Measurements from ENCODE around the gene PLSCR4.
"Not testable (repeated sequence)": the region's sequence is repeated elsewhere in the genome, so short reads cannot be mapped to it uniquely, and the experiment has no call there.

PLSCR4 gene, protein sequence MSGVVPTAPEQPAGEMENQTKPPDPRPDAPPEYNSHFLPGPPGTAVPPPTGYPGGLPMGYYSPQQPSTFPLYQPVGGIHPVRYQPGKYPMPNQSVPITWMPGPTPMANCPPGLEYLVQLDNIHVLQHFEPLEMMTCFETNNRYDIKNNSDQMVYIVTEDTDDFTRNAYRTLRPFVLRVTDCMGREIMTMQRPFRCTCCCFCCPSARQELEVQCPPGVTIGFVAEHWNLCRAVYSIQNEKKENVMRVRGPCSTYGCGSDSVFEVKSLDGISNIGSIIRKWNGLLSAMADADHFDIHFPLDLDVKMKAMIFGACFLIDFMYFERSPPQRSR

DNA sequence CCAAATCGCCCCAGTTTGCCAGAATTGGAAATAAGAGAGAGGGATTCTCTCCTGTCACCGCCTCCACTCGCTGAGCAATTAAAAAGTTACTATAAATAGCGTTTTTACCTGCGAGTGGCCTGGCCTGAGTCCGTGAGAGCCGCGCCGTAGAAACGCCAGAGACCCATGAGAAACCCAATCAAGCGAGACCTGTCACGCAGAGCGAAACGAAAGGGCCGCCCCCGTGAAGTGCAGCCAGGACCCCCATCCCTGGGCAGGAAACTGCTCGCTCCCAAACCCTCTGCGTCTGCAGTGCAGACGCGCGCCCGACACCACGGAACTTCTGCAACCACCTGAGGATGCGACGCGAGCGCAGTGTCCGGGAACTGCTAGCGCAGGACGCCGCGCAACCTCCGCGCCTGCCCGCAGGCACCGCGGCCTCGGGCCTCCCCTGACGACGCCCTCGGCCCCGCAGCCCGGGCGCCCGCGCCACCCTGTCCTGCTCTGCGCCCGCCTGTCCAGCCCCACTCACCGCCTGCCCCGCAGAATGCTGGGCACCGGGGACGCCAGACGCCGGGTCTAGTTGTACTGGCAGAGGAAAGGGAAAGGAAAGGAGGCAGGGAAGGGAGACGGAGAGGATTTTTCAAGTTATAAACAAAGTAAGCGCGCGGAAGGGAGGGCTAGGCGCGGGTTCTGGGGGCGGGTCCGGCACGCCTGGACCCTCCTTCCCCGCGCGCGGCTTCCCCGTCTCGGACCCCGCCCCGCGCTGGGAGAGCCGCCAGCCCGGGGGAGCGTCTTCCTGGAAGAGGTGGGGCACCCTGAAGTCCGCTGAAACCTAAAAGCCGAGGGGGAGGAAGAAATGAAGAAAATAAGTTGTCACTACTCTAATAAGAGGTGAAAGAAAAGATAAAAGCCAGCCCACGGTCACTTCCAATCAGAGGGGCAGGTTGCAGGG lies at the start of gene PLSCR4:
Gene PLSCR4 (minus strand): TSS at position 657 of the 934 bp plus-strand sequence. CDS start 29,034 bp downstream, outside the sequence.
- DNase-seq (ENCODE audit: low read depth): no peak

DNA sequence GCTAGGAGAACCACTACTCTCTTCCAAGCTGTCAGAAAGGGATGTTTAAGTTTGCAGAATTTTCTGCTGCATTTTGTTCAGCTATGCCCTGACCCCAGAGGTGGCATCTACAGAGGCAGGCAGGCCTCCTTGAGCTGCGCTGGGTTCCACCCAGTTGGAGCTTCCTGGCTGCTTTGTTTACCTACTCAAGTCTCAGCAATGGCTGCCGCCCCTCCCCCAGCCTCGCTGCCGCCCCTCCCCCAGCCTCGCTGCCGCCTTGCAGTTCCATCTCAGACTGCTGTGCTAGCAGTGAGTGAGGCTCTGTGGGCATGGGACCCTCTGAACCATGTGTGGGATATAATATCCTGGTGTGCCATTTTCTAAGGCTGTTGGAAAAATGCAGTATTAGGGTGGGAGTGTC lies 42.5 kb upstream of the PLSCR4 start:
- DNase-seq (ENCODE audit: low read depth): not testable (repeated sequence)

DNA sequence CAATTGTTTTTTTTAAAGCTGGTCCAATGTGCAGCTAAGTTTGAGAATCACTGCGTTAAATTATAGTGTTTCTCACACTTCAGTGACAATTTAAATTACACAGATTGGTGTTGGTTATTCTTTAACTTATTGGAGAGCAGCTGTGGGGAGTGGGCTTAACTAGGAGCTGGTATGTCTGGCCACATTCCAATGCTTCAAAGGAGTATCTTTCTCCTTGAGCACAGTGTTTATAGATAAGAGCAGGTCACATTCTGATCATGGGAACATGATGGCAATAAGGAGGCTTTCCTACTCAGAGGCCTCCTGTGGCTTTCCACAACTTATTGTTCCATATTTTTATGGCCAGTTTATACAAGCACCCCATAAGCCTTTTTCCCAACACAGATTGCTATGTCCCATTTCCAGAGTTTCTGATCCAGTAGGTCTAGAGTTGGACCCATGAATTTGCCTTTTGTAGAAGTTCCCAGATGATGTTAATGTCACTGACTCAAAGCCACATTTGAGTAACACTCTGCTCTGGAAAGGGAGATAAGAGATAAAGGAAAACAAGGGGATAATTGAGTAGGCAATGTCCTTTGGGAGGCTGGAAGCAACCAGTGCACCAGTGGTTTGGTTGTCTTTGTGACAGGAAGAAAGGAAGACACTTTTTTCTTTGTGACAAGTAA lies 33.0 kb upstream of the PLSCR4 start:
- no peak for DNase-seq (ENCODE audit: low read depth)

DNA sequence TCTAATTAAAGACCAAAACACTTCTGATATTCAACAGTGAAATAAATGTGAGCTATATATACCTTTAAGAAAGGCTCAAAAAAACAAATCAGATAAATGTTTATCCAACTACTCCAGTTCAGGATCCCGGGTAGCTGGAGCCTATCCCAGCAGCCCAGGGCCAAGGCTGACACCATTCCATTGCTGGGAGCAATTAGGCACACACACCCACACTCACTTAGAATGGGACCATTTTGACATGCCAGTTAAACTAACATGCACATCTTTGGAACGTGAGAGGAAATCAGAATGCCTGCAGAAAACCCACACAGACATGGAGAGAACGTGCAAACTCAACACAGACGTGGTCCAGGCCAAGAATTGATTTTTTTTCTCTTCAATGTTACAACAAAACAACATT lies 30.0 kb upstream of the PLSCR4 start:
- no peak for DNase-seq (ENCODE audit: low read depth)

DNA sequence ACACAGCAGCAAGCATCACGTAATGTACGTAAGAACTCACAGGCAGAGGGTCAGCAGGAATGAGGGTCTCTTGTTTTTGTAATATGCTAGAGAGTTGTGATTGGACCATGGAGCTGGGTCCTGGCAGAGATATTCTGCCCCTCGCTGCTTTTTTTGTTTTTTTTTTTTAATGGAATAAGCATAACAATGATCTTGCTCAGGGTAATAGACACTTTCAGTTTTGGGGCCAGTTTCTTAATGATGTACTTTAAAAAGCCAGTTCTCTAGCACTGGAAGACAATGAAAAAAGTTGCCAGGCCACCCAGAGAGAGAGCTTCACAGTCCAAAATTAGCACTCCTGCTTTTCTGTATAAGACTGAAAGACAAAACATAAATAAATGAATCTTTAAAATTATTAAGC lies 29.0 kb upstream of the PLSCR4 start:
- DNase-seq (ENCODE audit: low read depth): no peak

DNA sequence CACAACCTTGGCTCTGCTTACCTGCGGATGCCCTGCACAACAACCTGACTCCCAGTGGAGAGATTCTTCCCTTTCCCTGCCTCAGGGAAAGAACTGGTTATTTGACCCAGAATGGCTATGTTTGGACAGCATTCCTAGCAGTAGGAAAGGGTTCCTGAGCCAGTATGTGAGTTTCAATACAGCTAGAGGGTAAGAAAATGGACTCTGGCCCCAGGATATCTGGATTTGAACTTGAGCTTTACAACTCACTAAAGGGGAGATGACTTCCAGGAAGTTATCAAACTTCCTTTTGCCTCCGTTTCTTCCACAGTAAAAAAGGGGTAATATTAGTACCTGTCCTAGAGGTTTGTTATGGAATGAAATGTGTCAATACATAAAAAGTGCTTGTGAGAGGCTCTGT lies 28.1 kb upstream of the PLSCR4 start:
- DNase-seq (ENCODE audit: low read depth): no peak

DNA sequence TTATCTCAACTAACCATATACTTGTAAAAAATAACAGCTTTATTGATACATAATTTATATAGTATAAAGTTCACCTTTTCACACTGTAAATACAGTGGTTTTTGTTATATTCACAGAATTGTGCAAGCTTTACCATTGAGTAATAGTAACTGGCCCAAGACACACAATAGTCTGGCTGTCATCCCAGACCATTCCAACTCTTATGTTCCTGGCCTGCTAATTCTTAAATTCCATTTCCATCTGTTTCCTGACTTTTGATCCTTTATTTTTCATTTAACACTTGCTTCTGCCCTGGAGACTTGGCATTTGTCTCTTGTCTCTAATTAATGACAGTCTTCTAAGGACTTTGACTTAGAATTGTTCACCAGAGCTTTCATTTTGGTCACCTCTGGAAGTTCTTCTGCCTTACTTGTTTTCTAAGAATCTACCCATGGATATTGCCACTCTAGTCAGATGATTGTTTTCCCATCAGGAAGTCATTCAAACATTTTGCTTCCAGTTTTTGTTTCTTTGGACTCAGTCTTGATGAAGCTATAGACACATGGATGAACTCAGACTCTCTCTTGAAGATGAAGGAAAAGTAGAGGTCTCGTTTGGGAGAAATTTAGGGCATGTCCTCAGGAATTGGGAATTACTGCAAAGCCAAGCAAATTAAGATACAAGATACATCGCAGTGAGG lies 27.2 kb upstream of the PLSCR4 start:
- DNase-seq (ENCODE audit: low read depth): no peak

DNA sequence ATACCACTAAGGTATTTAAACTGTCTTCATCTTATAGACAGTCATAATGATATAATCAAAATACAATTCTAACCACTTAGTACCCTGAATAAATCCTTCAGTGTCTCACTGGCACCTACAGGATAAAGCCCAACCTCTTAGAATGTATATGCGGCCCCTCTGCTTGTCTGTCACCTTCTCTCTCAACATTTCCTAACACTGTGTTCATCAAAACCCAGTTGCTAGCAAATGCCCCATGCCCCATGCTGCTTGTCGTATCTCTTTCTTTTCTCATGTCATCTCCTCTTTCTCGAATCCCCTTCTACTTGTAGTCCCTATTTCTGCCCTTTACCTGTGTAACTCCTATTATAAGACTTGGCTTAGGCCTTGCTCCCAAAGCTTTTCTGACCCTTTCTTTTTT lies 24.6 kb upstream of the PLSCR4 start:
- no peak for DNase-seq (ENCODE audit: low read depth)

DNA sequence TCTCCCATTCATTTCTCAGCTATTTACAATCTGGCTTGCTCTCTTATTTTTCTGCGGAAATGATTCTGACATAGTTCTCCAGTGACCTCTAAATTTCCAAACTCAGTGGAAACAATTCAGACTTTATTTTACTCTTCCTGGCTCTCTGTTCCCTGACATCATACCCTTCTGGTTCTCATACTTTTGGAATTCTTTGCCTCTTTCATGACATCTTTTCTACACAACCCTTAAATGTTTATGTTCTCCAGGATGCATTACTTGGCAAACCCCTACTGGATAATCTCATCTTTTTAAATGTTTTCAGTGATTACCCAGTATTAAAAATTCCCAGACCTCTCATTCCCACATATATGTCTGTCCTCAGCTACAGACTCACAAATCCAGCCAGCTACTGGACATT lies 23.9 kb upstream of the PLSCR4 start:
- DNase-seq (ENCODE audit: low read depth): no peak

DNA sequence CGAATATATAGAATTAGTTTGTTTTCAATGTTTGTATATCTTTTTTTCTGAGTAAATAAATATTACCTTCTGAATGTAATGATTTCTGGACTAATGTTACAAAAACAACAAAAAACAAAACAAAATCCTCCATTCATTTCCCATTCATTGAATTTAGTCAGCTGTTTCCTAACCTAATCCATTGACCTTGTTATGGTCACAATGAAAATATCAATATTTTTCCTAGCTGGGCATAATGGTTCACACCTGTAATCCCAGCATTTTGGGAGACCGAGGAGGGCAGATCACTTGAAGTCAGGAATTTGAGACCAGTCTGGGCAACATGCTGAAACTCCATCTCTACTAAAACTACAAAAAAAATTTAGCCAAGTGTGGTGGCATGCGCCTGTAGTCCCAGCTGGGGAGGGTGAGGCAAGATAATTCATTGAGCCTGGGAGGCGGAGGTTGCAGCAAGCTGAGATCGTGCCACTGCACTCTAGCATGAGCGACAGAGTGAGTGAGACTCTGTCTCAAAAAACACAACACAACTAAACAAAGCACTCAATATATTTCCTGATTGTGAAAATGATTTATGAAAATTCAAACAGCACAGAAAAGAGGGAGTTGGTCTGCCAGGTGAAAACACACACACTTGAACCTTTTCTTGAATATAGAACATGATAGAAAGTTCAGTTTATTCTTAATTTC lies 23.0 kb upstream of the PLSCR4 start:
- no peak for DNase-seq (ENCODE audit: low read depth)

DNA sequence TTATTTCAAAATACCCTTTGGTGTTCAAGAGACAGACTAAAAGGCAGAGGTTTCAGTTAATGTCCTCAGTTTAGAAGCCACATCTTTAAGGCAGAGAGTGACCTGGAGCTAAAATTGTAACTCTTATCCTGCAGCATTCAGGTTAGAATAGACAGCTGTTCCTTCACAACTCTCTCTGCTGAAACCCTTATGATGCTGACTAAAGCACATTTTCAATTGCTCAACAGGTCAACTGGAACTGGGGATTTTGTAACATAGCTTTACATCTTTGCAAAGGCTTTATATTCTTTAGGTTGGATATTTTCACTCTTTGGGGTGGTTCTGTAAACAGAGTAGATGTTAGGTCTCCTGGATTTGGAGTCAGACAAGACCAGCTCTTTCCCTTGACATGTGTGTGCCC lies 20.3 kb upstream of the PLSCR4 start:
- DNase-seq (ENCODE audit: low read depth): no peak

DNA sequence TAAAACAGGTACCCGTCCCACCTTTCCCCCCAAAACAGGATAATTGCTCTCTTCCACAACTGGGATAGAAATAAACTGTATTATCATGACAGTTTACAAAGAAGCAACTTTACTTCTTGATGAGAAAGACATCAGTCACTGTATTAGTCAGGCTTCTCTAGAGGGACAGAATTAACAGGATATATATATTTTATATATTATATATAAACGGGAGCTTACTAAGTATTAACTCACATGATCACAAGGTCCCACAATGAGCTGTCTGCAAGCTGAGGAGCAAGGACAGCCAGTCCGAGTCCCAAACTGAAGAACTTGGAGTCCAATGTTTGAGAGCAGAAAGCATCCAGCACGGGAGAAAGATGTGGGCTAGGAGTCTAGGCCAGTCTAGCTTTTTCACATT lies 18.4 kb upstream of the PLSCR4 start:
- no peak for DNase-seq (ENCODE audit: low read depth)

DNA sequence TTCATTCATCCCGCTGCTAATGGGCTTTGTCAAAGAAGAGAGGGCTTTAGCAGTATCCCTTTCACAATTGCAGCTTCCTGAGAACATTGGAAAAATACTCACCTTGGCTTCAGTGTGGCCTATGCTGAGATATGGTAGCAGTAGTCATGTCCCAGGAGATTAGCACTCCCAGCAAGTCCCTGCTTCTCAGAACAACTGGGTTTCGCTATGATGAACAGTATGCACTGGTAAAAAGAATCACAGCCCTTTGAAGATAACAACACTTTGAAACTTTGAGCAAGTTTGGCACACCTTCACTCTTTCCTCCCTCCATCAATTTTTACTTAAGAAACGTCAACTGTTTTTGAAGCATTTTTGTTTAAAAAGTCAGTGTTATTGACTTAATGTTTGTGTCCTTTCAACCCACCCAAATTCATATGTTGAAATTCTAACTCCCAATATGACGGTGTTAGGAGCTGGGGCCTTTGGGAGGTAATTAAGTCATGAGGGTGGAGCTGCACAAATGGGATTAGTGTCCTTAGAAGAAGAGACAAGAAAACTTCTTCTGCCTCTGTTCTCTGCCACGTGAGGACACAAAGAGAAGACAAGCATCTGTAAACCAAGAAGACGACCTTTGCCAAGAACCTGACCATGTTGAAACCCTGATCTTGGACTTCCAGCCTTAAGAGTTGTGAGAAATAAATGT lies 17.8 kb upstream of the PLSCR4 start:
- DNase-seq (ENCODE audit: low read depth): no peak

DNA sequence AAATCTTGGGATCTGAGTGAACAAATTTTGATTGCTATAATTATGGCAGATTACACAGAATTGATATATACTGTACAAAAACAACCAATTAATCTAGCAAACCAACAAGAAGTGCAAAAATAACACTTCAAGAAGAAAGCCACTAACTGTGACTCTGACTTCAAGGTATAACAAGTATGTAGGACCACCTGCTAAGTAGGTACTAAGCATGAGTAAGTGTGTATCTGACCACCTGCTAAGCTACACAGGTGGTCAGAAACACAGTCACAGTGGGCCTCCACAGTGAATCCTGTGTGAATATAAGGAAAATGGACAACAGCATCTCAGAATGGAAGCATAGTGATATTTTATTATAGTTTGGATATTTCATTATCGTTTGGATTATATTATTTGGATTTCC lies 14.8 kb upstream of the PLSCR4 start:
- DNase-seq (ENCODE audit: low read depth): no peak

DNA sequence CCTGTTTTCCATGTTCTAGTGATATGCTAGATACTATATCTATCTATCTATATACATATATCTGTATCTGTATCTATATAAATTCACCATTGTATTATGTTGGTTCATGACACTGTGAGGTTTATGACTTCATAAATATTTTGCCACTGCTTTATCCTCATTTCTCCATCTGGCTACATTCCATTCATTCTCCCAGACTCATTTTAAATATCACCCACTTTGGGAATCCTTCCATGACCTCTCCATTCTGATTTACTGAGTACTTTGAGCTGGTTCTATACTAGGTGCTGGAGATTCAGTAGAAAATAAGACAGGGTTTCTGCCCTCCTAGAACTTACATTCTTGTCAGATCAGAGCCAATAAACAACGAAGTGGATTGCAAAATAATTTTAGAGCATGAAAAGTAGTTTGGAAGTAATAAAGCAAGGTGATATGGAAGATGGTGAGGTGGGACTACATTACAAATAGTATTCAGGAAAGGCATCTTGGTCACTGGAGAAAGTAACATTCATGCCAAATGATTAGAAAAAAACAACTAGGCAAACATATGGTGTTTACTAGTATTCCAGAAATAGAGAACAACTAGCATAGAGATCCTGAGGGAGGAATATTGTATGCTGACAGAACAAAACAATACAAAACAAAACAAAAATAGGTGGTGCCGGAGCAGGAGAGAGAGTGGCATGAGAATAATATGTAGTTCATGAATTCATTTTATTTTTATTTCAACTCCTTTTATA lies 11.6 kb upstream of the PLSCR4 start:
- no peak for DNase-seq (ENCODE audit: low read depth)

DNA sequence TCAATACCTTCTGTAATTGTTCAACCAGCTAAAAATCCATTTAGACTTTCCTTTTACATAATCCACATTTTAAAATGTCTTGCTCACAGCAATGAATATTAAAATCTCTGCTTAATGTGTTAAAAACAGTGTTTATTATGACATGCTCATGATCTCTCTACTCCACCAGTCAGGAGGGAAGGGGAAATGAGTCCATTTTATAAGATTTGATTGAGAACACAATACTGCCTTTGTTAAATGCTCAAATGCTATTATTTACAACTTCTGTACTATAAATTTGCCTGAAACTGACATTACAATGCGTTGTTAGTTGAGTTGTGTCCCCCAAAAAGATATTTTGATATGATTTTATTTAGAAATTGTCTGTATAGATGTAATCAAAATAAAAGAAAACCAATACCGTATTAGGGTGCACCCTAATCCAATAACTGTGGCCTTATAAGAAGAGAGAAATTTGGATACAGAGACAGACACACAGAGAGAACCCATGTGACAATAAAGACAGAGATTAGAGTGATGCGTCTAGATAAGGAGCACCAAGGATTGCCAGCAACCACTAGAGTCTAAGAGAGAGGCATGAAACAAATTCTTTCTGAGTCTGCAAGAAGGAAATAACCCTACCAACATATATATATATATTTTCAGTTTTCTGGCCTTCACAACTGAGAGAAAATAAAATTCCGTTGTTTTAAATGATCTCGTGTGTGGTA lies 9.1 kb upstream of the PLSCR4 start:
- DNase-seq (ENCODE audit: low read depth): no peak

DNA sequence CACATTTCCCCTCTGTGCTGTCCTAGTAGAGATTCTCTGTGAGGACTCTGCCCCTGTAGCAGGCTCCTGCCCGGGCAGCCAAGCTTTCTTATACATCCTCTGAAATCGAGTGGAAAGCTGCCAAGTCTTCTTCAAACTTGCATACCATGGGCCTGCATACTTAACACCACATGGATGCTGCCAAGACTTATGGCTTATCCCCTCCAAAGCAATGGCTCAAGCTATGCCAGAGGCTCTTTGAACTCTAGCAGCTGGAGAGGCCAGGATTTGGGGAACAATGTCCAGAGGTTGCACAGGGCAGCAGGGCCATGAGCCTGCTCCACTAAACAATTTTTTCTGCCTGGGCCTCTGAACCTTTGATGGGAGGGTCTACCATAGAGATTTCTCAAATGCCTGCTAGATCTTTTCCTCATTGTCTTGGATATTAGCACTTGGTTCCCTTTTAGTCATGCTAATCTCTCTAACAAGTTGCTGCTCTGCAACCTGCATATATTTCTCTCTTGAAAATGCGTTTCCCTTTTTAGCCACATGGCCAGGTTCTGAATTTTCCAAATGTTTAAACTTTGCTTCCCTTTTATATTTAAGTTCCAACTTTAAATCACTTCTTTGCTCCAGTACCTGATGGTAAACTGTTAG lies 6.1 kb upstream of the PLSCR4 start:
- DNase-seq (ENCODE audit: low read depth): no peak

DNA sequence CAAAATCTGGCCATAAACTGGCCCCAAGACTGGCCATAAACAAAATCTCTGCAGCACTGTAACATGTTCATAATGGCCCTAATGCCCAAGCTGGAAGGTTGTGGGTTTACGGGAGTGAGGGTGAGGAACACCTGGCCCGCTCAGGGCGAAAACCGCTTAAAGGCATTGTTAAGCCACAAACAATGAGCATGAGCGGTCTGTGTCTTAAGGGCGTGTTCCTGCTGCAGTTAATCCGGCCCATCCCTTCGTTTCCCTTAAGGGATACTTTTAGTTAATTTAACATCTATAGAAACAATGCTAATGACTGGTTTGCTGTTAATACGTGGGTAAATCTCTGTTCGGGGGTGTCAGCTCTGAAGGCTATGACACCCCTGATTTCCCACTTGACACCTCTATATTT lies 1.5 kb upstream of the PLSCR4 start:
- not testable (repeated sequence) for DNase-seq (ENCODE audit: low read depth)

DNA sequence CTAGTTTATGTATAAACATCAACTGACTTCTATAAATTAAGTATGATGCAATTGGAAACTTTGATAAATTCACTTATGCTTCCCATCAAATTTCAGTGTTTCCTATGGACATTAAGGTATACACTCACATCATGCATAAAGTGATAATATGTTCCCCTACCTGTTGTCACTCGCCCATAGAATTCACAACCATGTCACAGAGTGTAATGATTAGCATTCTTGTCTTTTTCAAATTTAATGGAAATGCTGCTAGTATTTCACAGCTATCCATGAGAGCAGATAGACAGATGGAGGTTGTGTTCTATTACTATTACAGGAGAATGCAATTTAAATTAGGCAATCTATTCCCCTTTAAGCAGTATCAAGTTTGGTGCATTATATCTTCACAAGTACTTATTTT lies 984 bp downstream of the PLSCR4 start:
- DNase-seq (ENCODE audit: low read depth): no peak

All from activated T-cell treated with anti-CD3 and anti-CD28 coated beads for 48 hours (primary cell).